Spleen (tissue), 13 donors: Measurements from ENCODE around the gene CEP250. TPM values are rescaled to one million over a fixed set of nuclear protein-coding genes. Genes with fewer than 3 reads are reported as not detected.

Experiments used
- DNase-seq: peaks from one replicate; pipeline ENCODE4 v3.0.0-alpha.2; 2020
- H3K27ac ChIP-seq, 8 donors: fragments of 200-600 bp; sonication (generic) in 7 of 8; 1 replicate in 4 of 8; 2 replicates in 4 of 8; pipeline versions ENCODE4 v1.5.0 to v1.8.0; 2016 to 2021; ENCODE audit warnings: inconsistent platforms in 4 of 8, mild to moderate bottlenecking in 4 of 8, moderate library complexity in 1 of 8
- H3K27me3 ChIP-seq, 7 donors: fragments of 200-600 bp; sonication (generic) in 6 of 7; replicated peaks in 1 of 7; 1 replicate in 4 of 7; 2 replicates in 3 of 7; pipeline versions ENCODE4 v1.5.0 to v1.8.0; 2016 to 2021; ENCODE audit warnings: inconsistent platforms in 3 of 7, mild to moderate bottlenecking in 1 of 7
- H3K36me3 ChIP-seq, 6 donors: fragments of 200-600 bp; sonication (generic) in 5 of 6; 1 replicate in 4 of 6; 2 replicates in 2 of 6; pipeline versions ENCODE4 v1.5.0 to v1.8.0; 2016 to 2021; ENCODE audit warnings: inconsistent platforms in 2 of 6
- H3K4me1 ChIP-seq, 6 donors: fragments of 200-600 bp; sonication (generic) in 5 of 6; 1 replicate in 3 of 6; 2 replicates in 3 of 6; pipeline versions ENCODE4 v1.5.0 to v1.8.0; 2016 to 2021; ENCODE audit warnings: inconsistent platforms in 3 of 6
- H3K4me3 ChIP-seq, 8 donors: fragments of 200-600 bp; sonication (generic) in 7 of 8; 1 replicate in 4 of 8; 2 replicates in 4 of 8; pipeline versions ENCODE4 v1.5.0 to v1.8.0; 2016 to 2021; ENCODE audit warnings: inconsistent platforms in 4 of 8, mild to moderate bottlenecking in 4 of 8, moderate library complexity in 2 of 8
- H3K9me3 ChIP-seq, 8 donors: fragments of 200-600 bp; sonication (generic) in 7 of 8; 1 replicate in 4 of 8; 2 replicates in 4 of 8; pipeline versions ENCODE4 v1.5.0 to v1.8.0; 2016 to 2021; ENCODE audit warnings: inconsistent platforms in 4 of 8
- CTCF ChIP-seq, 11 experiments: fragments of 200-600 bp in 7 of 11; fragments of 450-650 bp in 4 of 11; sonication (generic) in 4 of 11; IDR thresholded peaks in 8 of 11; conservative IDR thresholded peaks in 3 of 11; 1 replicate in 7 of 11; 2 replicates in 4 of 11; pipeline versions ENCODE4 v1.4.0 to v1.8.0; 2016 to 2021; ENCODE audit warnings: antibody characterized with exemption in 11 of 11, inconsistent platforms in 4 of 11, mild to moderate bottlenecking in 1 of 11
- POLR2A ChIP-seq, 3 donors: fragments of 450-650 bp; IDR thresholded peaks; one replicate each; pipeline ENCODE4 v1.5.1; 2017; ENCODE audit warnings: antibody characterized with exemption in 3 of 3, mild to moderate bottlenecking in 1 of 3
- POLR2AphosphoS5 ChIP-seq, 3 donors: sonication (generic); formaldehyde crosslinking; IDR thresholded peaks; one replicate each; pipeline ENCODE4 v1.5.1; 2017; ENCODE audit warnings: antibody characterized with exemption in 3 of 3
- WGBS, 5 donors: extraction: QIAGEN DNeasy Blood & Tissue Kit in 3 of 5; methylation state at CpG; one replicate each; pipeline versions ENCODE4 v1.1.5 to v1.1.7; 2013 to 2018; 5-methylcytosine and 5-hydroxymethylcytosine counted together
- intact Hi-C: fragments of 100-400 bp; cut with DNase I; formaldehyde crosslinking; loops from one replicate; pipeline ENCODE4 v1.15.0; 2023; ENCODE audit warnings: low total_unique reads
- long read RNA-seq, 2 donors: transcript quantifications; one replicate each; lab custom pipeline, GENCODE V29; 2026
- polyA plus RNA-seq, 3 donors: library from polyadenylated mRNA; stranded (reverse); fragments of 200-250 nt; gene quantifications; one replicate each; pipeline ENCODE4 v1.2.1, GENCODE V29; 2013
- total RNA-seq, 7 donors: library from RNA; depleted of rRNA in 3 of 7; stranded (reverse); fragments of >200 nt in 3 of 7; fragmentation: NEBNext Ultra II Directional in 4 of 7; extraction: Animal tissue kit (Norgen Biotek cat#: 25700) in 4 of 7; gene quantifications; one replicate each; pipeline versions ENCODE4 v1.1.0 to v1.2.1, GENCODE V29; 2016 to 2021
- donor health status: healthy with polysubstance abuse.
- donor health status: DM: no; HTN: no; CAD: no; lungs with moderate emphysema.
- donor health status: DM: no; HTN: no; CAD: no.
- donor health status: Bipolar disorder and iron deficiency.
- donor health status: healthy.
- donor health status: DM: no; HTN: no; CAD: no.
- donor health status: DM: yes; HTN: yes; CAD: no.

CEP250 gene
- total RNA-seq (10 to 100 TPM; 44.3 to 70.0 (median 50.6) TPM), polyA plus RNA-seq (10 to 100 TPM; 15.2 to 25.6 (median 15.7) TPM)
- long read RNA-seq, donor 1 = 0 reads
- long read RNA-seq, donor 2 = 0 reads

- 0 to 1% (median 1%) methylated on average over 22 to 59 of the region's 59 CpGs for WGBS, 5 donors
- TF ChIP-seq POLR2A (IDR thresholded peaks at IDR 0.05) = peak in 2 of 3 donors; percentile 2 to 16
- peak; percentile 2 to 87 (median 82) for TF ChIP-seq POLR2AphosphoS5 (IDR thresholded peaks at IDR 0.05)
- peak in 5 of 11 experiments; percentile 19 to 47 (median 23) for TF ChIP-seq CTCF (IDR thresholded peaks at IDR 0.05 in 8 of 11, conservative IDR thresholded peaks at IDR 0.05 in 3 of 11)
- peak within 1 kb of the TSS; percentile 89 to 99 (median 92) for H3K27ac ChIP-seq
- peak; percentile 98 for DNase-seq
- H3K36me3 ChIP-seq = peaks cover 0 to 7% (median 0%) of the 10 kb centered on the region in 6 donors
- H3K9me3 ChIP-seq = no peaks in the 10 kb centered on the region
- H3K27me3 ChIP-seq = no peaks in the 10 kb centered on the region
- peaks cover 4 to 34% (median 19%) of the 10 kb centered on the region in 6 donors for H3K4me1 ChIP-seq
- intact Hi-C loops = no loop called here
- H3K4me3 ChIP-seq = peak within 1 kb of the TSS; percentile 79 to 96 (median 88)
Observed at GRCh38 chr20:35454881-35455609, at the start of gene CEP250. Gene CEP250 (plus strand): TSS chr20:35455598. CDS start chr20:35462368, 6,770 bp downstream.

GRCh38 chr20:35405775-35406174 is 49.6 kb upstream of the CEP250 start:
- peaks cover 2 to 55% (median 44%) of the 10 kb centered on the region in 6 donors for H3K36me3 ChIP-seq
- H3K9me3 ChIP-seq = peaks cover 0 to 19% (median 14%) of the 10 kb centered on the region in 8 donors
- TF ChIP-seq CTCF (IDR thresholded peaks at IDR 0.05 in 8 of 11, conservative IDR thresholded peaks at IDR 0.05 in 3 of 11) (no peak), POLR2A (IDR thresholded peaks at IDR 0.05) (no peak), POLR2AphosphoS5 (IDR thresholded peaks at IDR 0.05) (no peak)
- DNase-seq = no peak
- peaks cover 2 to 44% (median 17%) of the 10 kb centered on the region in 6 donors for H3K4me1 ChIP-seq
- 95 to 100% (median 97%) methylated on average over 3 of the region's 3 CpGs for WGBS, 5 donors
- no peaks in the 10 kb centered on the region for H3K27me3 ChIP-seq
- H3K27ac ChIP-seq = no peak overlapping the region
- intact Hi-C loops = no loop called here
- no peak overlapping the region for H3K4me3 ChIP-seq

GRCh38 chr20:35408270-35408669 is 47.1 kb upstream of the CEP250 start:
- intact Hi-C loops = no loop called here
- H3K9me3 ChIP-seq = peaks cover 0 to 19% (median 14%) of the 10 kb centered on the region in 8 donors
- H3K27me3 ChIP-seq = no peaks in the 10 kb centered on the region
- H3K4me3 ChIP-seq = no peak overlapping the region
- no peak overlapping the region for H3K27ac ChIP-seq
- DNase-seq = no peak
- WGBS, 5 donors = 90 to 99% (median 95%) methylated on average over 3 of the region's 3 CpGs
- TF ChIP-seq CTCF (IDR thresholded peaks at IDR 0.05 in 8 of 11, conservative IDR thresholded peaks at IDR 0.05 in 3 of 11) (no peak), POLR2AphosphoS5 (IDR thresholded peaks at IDR 0.05) (no peak), POLR2A (IDR thresholded peaks at IDR 0.05) (no peak)
- peaks cover 9 to 57% (median 25%) of the 10 kb centered on the region in 6 donors for H3K4me1 ChIP-seq
- peaks cover 2 to 52% (median 43%) of the 10 kb centered on the region in 6 donors for H3K36me3 ChIP-seq

GRCh38 chr20:35409542-35409941 is 45.9 kb upstream of the CEP250 start:
- no peak for TF ChIP-seq POLR2AphosphoS5 (IDR thresholded peaks at IDR 0.05)
- TF ChIP-seq CTCF (IDR thresholded peaks at IDR 0.05 in 8 of 11, conservative IDR thresholded peaks at IDR 0.05 in 3 of 11) = no peak
- TF ChIP-seq POLR2A (IDR thresholded peaks at IDR 0.05) = no peak
- peaks cover 9 to 54% (median 22%) of the 10 kb centered on the region in 6 donors for H3K4me1 ChIP-seq
- no peaks in the 10 kb centered on the region for H3K27me3 ChIP-seq
- WGBS, 5 donors = 62 to 87% (median 75%) methylated on average over 3 of the region's 3 CpGs
- intact Hi-C loops = no loop called here
- H3K36me3 ChIP-seq = peaks cover 2 to 51% (median 42%) of the 10 kb centered on the region in 6 donors
- no peak overlapping the region for H3K27ac ChIP-seq
- H3K4me3 ChIP-seq = no peak overlapping the region
- H3K9me3 ChIP-seq = peaks cover 0 to 19% (median 14%) of the 10 kb centered on the region in 8 donors
- no peak for DNase-seq
